HCT116 (cell line): Measurements from ENCODE around the gene FTO. TPM values are rescaled to one million over a fixed set of nuclear protein-coding genes. Genes with fewer than 3 reads are reported as not detected.

ENCODE experiments used
- ATAC-seq: fragments of 200-7000 bp; cut with Tn5 transposase; 2 replicates; pipeline ENCODE4 v1.9.1; 2020; ENCODE audit warnings: mild to moderate bottlenecking, moderate library complexity
- BruUV-seq: library from RNA; stranded (reverse); fragments of 400-500 nt; replicated peaks from 2 replicates; lab custom pipeline; 2021; lab: Mats Ljungman, UMichigan
- CTCF ChIA-PET: fragments of 300-600 bp; sonication (Branson Sonifier 250); formaldehyde crosslinking; loops from one replicate; lab custom pipeline; 2021; ENCODE audit warnings: antibody characterized with exemption; lab: Charles Lee
- POLR2A ChIA-PET: fragments of 300-600, 350-600 bp; sonication (Branson Sonifier 250); formaldehyde crosslinking; loops from one replicate; lab custom pipeline; 2021; ENCODE audit warnings: antibody characterized with exemption; lab: Charles Lee
- RAD21 ChIA-PET, 2 experiments: fragments of 300-600 bp; sonication (Branson Sonifier 250); formaldehyde crosslinking; loops; one replicate each; lab custom pipeline; 2023; ENCODE audit warnings: low total read pairs in 2 of 2; ENCODE audit not compliant: uncharacterized antibody in 2 of 2, unreplicated experiment in 2 of 2, low non-redundant PET in 1 of 2; lab: Charles Lee
- DNase-seq: peaks from one replicate; pipeline ENCODE4 v3.0.0-alpha.2; 2010; ENCODE audit warnings: low read depth, low spot score
- H2AFZ ChIP-seq: fragments of 200-600 bp; shearing (Covaris generic), sonication (generic); 2 replicates; pipeline ENCODE4 v1.6.1; 2017; ENCODE audit warnings: low read depth, mixed run types, mixed read lengths, antibody characterized with exemption, low read length; ENCODE audit not compliant: poor library complexity, severe bottlenecking
- H3K27ac ChIP-seq: 2 replicates; pipeline ENCODE4 v1.5.1; 2012; ENCODE audit warnings: low read depth, low read length
- H3K27me3 ChIP-seq: fragments of 200-600 bp; sonication (generic); 2 replicates; pipeline ENCODE4 v1.6.1; 2016; ENCODE audit warnings: mixed run types, low read length, mixed read lengths; ENCODE audit not compliant: insufficient read depth
- H3K36me3 ChIP-seq, 2 experiments: fragments of 200-500 bp in 1 of 2; fragments of 200-600 bp in 1 of 2; sonication (Bioruptor generic) in 1 of 2; sonication (generic) in 1 of 2; 2 replicates each; pipeline versions ENCODE4 v1.5.1 to v1.6.1; 2014 to 2016; ENCODE audit warnings: low read length in 2 of 2, inconsistent platforms in 1 of 2, mixed read lengths in 1 of 2, mixed run types in 1 of 2; ENCODE audit not compliant: insufficient read depth in 2 of 2, control insufficient read depth in 1 of 2
- H3K4me1 ChIP-seq, 2 experiments: fragments of 200-600 bp in 1 of 2; sonication (generic) in 1 of 2; 2 replicates each; pipeline versions ENCODE4 v1.5.1 to v1.6.1; 2012 to 2017; ENCODE audit warnings: low read length in 2 of 2, inconsistent platforms in 1 of 2, mild to moderate bottlenecking in 1 of 2, mixed read lengths in 1 of 2, mixed run types in 1 of 2, moderate library complexity in 1 of 2; ENCODE audit not compliant: insufficient read depth in 2 of 2, control insufficient read depth in 1 of 2
- H3K4me2 ChIP-seq: fragments of 200-600 bp; sonication (generic); 2 replicates; pipeline ENCODE4 v1.6.1; 2017; ENCODE audit warnings: mixed run types, low read length, mixed read lengths
- H3K4me3 ChIP-seq, 2 experiments: fragments of 200-600 bp in 1 of 2; sonication (generic) in 1 of 2; replicated peaks in 1 of 2; 2 replicates each; pipeline ENCODE4 v1.5.1; 2011 to 2016; ENCODE audit warnings: low read length in 2 of 2, control low read depth in 1 of 2, low read depth in 1 of 2, mild to moderate bottlenecking in 1 of 2, mixed read lengths in 1 of 2, mixed run types in 1 of 2
- H3K79me2 ChIP-seq: fragments of 200-600 bp; sonication (generic); 2 replicates; pipeline ENCODE4 v1.6.1; 2017; ENCODE audit warnings: mild to moderate bottlenecking, mixed run types, low read length, moderate library complexity, mixed read lengths; ENCODE audit not compliant: insufficient read depth
- H3K9ac ChIP-seq: fragments of 200-600 bp; sonication (generic); 2 replicates; pipeline ENCODE4 v1.6.1; 2016; ENCODE audit warnings: low read length, mixed read lengths
- H3K9me2 ChIP-seq: fragments of 200-600 bp; sonication (generic), shearing (Covaris generic); 2 replicates; pipeline ENCODE4 v1.6.1; 2017; ENCODE audit warnings: mixed run types, mild to moderate bottlenecking, moderate library complexity; ENCODE audit not compliant: insufficient read depth
- H3K9me3 ChIP-seq, 2 experiments: fragments of 200-500 bp in 1 of 2; fragments of 200-600 bp in 1 of 2; sonication (Bioruptor generic) in 1 of 2; sonication (generic) in 1 of 2; 2 replicates each; pipeline ENCODE4 v1.6.1; 2014 to 2017; ENCODE audit warnings: low read length in 2 of 2, mixed read lengths in 2 of 2, inconsistent platforms in 1 of 2, low read depth in 1 of 2, mild to moderate bottlenecking in 1 of 2, mixed run types in 1 of 2, moderate library complexity in 1 of 2; ENCODE audit not compliant: control insufficient read depth in 1 of 2, insufficient read depth in 1 of 2
- H4K20me1 ChIP-seq: fragments of 200-600 bp; sonication (generic), shearing (Covaris generic); 2 replicates; pipeline ENCODE4 v1.6.1; 2017; ENCODE audit warnings: mixed run types, mild to moderate bottlenecking, moderate library complexity; ENCODE audit not compliant: insufficient read depth
- CEBPB ChIP-seq: IDR thresholded peaks from 2 replicates; pipeline ENCODE4 v1.6.1; 2012; ENCODE audit warnings: low read depth
- EGR1 ChIP-seq: IDR thresholded peaks from 2 replicates; pipeline ENCODE4 v1.6.1; 2012; ENCODE audit warnings: low read depth
- ELF1 ChIP-seq: IDR thresholded peaks from 2 replicates; pipeline ENCODE4 v1.6.1; 2012; ENCODE audit warnings: low read depth, borderline replicate concordance
- EZH2 ChIP-seq: fragments of 200-600 bp; sonication (generic); IDR thresholded peaks from 2 replicates; pipeline ENCODE4 v1.6.1; 2017; ENCODE audit warnings: antibody characterized with exemption, mixed run types
- FOSL1 ChIP-seq: IDR thresholded peaks from 2 replicates; pipeline ENCODE4 v1.6.1; 2012; ENCODE audit warnings: low read depth
- JUND ChIP-seq: IDR thresholded peaks from 2 replicates; pipeline ENCODE4 v1.6.1; 2012
- MAX ChIP-seq: IDR thresholded peaks from 2 replicates; pipeline ENCODE4 v1.6.1; 2012
- POLR2AphosphoS5 ChIP-seq: IDR thresholded peaks from 2 replicates; pipeline ENCODE4 v1.6.1; 2011; ENCODE audit warnings: mild to moderate bottlenecking, low read depth, low read length, moderate library complexity
- RAD21 ChIP-seq: IDR thresholded peaks from 2 replicates; pipeline ENCODE4 v1.6.1; 2012; ENCODE audit warnings: low read depth, mild to moderate bottlenecking
- REST ChIP-seq: IDR thresholded peaks from 2 replicates; pipeline ENCODE4 v1.6.1; 2012; ENCODE audit warnings: low read depth
- SIN3A ChIP-seq: IDR thresholded peaks from 2 replicates; pipeline ENCODE4 v1.6.1; 2012; ENCODE audit warnings: low read depth
- SP1 ChIP-seq: IDR thresholded peaks from 2 replicates; pipeline ENCODE4 v1.6.1; 2012; ENCODE audit warnings: low read depth
- SRF ChIP-seq: IDR thresholded peaks from 2 replicates; pipeline ENCODE4 v1.6.1; 2012; ENCODE audit warnings: low read depth
- TCF7L2 ChIP-seq: IDR thresholded peaks from 2 replicates; pipeline ENCODE4 v1.7.0; 2011; ENCODE audit warnings: borderline replicate concordance, inconsistent platforms; ENCODE audit not compliant: insufficient read depth, insufficient read length; ENCODE audit errors: extremely low read depth
- YY1 ChIP-seq: IDR thresholded peaks from 2 replicates; pipeline ENCODE4 v1.6.1; 2011; ENCODE audit warnings: low read length, low read depth, moderate library complexity, mild to moderate bottlenecking; ENCODE audit not compliant: insufficient replicate concordance; ENCODE audit errors: extremely low read depth
- ZBTB33 ChIP-seq: IDR thresholded peaks from 2 replicates; pipeline ENCODE4 v1.6.1; 2011; ENCODE audit warnings: mild to moderate bottlenecking, low read length, moderate library complexity; ENCODE audit not compliant: insufficient replicate concordance; ENCODE audit errors: extremely low read depth
- ZFX ChIP-seq: fragments of 450-650 bp; IDR thresholded peaks from 2 replicates; pipeline ENCODE4 v1.6.1; 2017
- ZNF274 ChIP-seq: fragments of 200-500 bp; sonication (Bioruptor generic); IDR thresholded peaks from 2 replicates; pipeline ENCODE4 v1.6.1; 2014; ENCODE audit warnings: mild to moderate bottlenecking, low read depth, low read length, inconsistent platforms
- intact Hi-C: fragments of 100-400 bp; cut with micrococcal nuclease; formaldehyde crosslinking; loops from 2 replicates; pipeline ENCODE4 v1.10.0; 2022
- total RNA-seq: library from RNA; stranded (reverse); gene quantifications from one replicate; pipeline ENCODE4 v1.2.1, GENCODE V29; 2021; ENCODE audit not compliant: unreplicated experiment
- TF ChIP-seq, protein P1 (sequence below): IDR thresholded peaks from 2 replicates; pipeline ENCODE4 v1.6.1; 2012

FTO gene
- total RNA-seq, 1 experiment from 2014 or later, result 55.2 TPM

GRCh38 chr16:54200720-54201119, 496.8 kb downstream of the FTO start:
- H3K4me2 ChIP-seq, result no peak overlapping the region
- POLR2A ChIA-PET, result no interaction called here
- no peaks in the 10 kb centered on the region for H3K4me1 ChIP-seq
- no peaks in the 10 kb centered on the region for H3K9me2 ChIP-seq
- H3K79me2 ChIP-seq, result no peaks in the 10 kb centered on the region
- no peaks in the 10 kb centered on the region for H4K20me1 ChIP-seq
- H3K4me3 ChIP-seq, result no peak overlapping the region
- TF ChIP-seq, protein P1, sequence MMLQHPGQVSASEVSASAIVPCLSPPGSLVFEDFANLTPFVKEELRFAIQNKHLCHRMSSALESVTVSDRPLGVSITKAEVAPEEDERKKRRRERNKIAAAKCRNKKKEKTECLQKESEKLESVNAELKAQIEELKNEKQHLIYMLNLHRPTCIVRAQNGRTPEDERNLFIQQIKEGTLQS, result no peak
- TF ChIP-seq YY1, result no peak
- TF ChIP-seq ZNF274, result no peak
- TF ChIP-seq CEBPB, result no peak
- TF ChIP-seq JUND, result no peak
- no peak for TF ChIP-seq TCF7L2
- no peak for TF ChIP-seq SRF
- TF ChIP-seq REST, result no peak
- TF ChIP-seq EGR1, result no peak
- no peak for TF ChIP-seq EZH2
- TF ChIP-seq MAX, result no peak
- no peak for TF ChIP-seq POLR2AphosphoS5
- no peak for TF ChIP-seq FOSL1
- TF ChIP-seq RAD21, result no peak
- TF ChIP-seq SIN3A, result no peak
- no peak for TF ChIP-seq ZBTB33
- no peak for TF ChIP-seq ZFX
- TF ChIP-seq ELF1, result no peak
- TF ChIP-seq SP1, result no peak
- RAD21 ChIA-PET, result no interaction called here
- DNase-seq (no peak), ATAC-seq (no peak)
- CTCF ChIA-PET, result no interaction called here
- BruUV-seq, result no TSS peak
- peaks cover under 1% of the 10 kb centered on the region; the same call in 1 of the 2 replicates for H3K27me3 ChIP-seq
- H3K27ac ChIP-seq, result no peak overlapping the region
- no peak overlapping the region for H2AFZ ChIP-seq
- no peaks in the 10 kb centered on the region for H3K36me3 ChIP-seq
- H3K9ac ChIP-seq, result no peak overlapping the region
- H3K9me3 ChIP-seq, result no peaks in the 10 kb centered on the region
- intact Hi-C loops, result no loop called here
